Lung (tissue), 12 donors: ENCODE data around the gene BCL11A. TPM values are rescaled to one million over a fixed set of nuclear protein-coding genes. Genes with fewer than 3 reads are reported as not detected.

Experiments
- ATAC-seq: fragments of 200-7000 bp; cut with Tn5 transposase; one replicate; pipeline ENCODE4 v1.9.1; 2020; ENCODE audit warnings: moderate number of reproducible peaks; ENCODE audit not compliant: insufficient read depth, low FRiP score
- DNase-seq, 3 donors: peaks; one replicate each; pipeline ENCODE4 v3.0.0-alpha.2; 2013 to 2017
- H3K27ac ChIP-seq, 2 donors: one replicate each; pipeline ENCODE4 v1.5.1; 2013; ENCODE audit warnings: mild to moderate bottlenecking in 2 of 2, moderate library complexity in 2 of 2, control low read depth in 1 of 2, inconsistent platforms in 1 of 2, low read depth in 1 of 2, low read length in 1 of 2
- H3K27me3 ChIP-seq, 3 donors: one replicate each; pipeline ENCODE4 v1.5.1; 2013; ENCODE audit warnings: low read length in 2 of 3; ENCODE audit not compliant: control insufficient read depth in 3 of 3, insufficient read depth in 3 of 3
- H3K36me3 ChIP-seq, 4 donors: one replicate each; pipeline ENCODE4 v1.5.1; 2013; ENCODE audit warnings: low read length in 4 of 4, mild to moderate bottlenecking in 1 of 4, moderate library complexity in 1 of 4; ENCODE audit not compliant: control insufficient read depth in 4 of 4, insufficient read depth in 4 of 4
- H3K4me1 ChIP-seq, 5 donors: one replicate each; pipeline ENCODE4 v1.5.1; 2013; ENCODE audit warnings: low read length in 5 of 5, mild to moderate bottlenecking in 2 of 5, moderate library complexity in 1 of 5; ENCODE audit not compliant: control insufficient read depth in 5 of 5, insufficient read depth in 5 of 5
- H3K4me3 ChIP-seq: one replicate; pipeline ENCODE4 v1.5.1; 2013; ENCODE audit warnings: mild to moderate bottlenecking, control low read depth, moderate library complexity
- H3K9ac ChIP-seq, 2 donors: one replicate each; pipeline ENCODE4 v1.5.1; 2013; ENCODE audit warnings: low read length in 2 of 2, control low read depth in 1 of 2; ENCODE audit not compliant: insufficient read depth in 1 of 2
- H3K9me3 ChIP-seq, 4 donors: one replicate each; pipeline ENCODE4 v1.5.1; 2013; ENCODE audit warnings: low read length in 3 of 4, mild to moderate bottlenecking in 1 of 4, moderate library complexity in 1 of 4; ENCODE audit not compliant: control insufficient read depth in 4 of 4, insufficient read depth in 3 of 4
- WGBS, 2 donors: extraction: QIAGEN DNeasy Blood & Tissue Kit; methylation state at CpG; one replicate each; pipeline ENCODE4 v1.1.7; 2013; 5-methylcytosine and 5-hydroxymethylcytosine counted together
- polyA plus RNA-seq, 2 donors: library from polyadenylated mRNA; stranded (reverse); fragments of 200-250 nt; gene quantifications; one replicate each; pipeline ENCODE4 v1.2.1, GENCODE V29; 2013
- total RNA-seq, 2 donors: library from RNA; depleted of rRNA in 1 of 2; stranded (reverse); fragments of >200 nt in 1 of 2; gene quantifications; one replicate each; pipeline ENCODE4 v1.2.1, GENCODE V29; 2014 to 2021
- TF ChIP-seq, protein P1 (sequence below): IDR thresholded peaks from 2 replicates; pipeline ENCODE4 v1.5.1; 2012; ENCODE audit warnings: mild to moderate bottlenecking; ENCODE audit errors: control extremely low read depth, extremely low read depth
- donor health status: control.
- donor health status: control.
- donor health status: Bipolar disorder and iron deficiency.
- donor health status: healthy.
- donor health status: DM: yes; HTN: yes; CAD: no.

Gene BCL11A
- total and polyA plus RNA-seq, 4 donors, result 1.5 to 21.1 (median 4.7) TPM

DNA sequence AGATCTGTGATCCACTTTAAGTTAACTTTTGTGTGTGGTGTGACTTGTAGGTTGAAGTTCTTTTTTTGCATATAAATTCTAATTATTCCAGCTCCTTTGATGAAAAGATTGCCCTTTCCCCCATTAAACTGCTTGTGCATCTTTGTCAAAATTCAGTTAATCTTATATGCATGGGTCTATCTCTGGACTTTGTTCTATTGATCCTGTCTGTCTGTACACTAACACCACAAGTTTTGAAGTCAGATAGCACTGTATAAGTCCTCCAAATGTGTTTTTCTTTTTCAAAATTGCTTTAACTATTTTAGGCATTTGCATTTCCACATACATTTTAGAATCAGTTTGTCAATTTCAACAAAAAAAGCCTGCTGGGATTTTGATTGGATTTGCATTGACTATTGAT, 137.6 kb downstream of the BCL11A start:
- Histone ChIP-seq H3K9ac (no peak overlapping the region), H3K27ac (peak overlapping the region in 1 of 2 donors; percentile 46), H3K36me3 (no peaks in the 10 kb centered on the region), H3K27me3 (no peaks in the 10 kb centered on the region), H3K4me1 (peaks cover 0 to 4% (median 0%) of the 10 kb centered on the region in 5 donors), H3K9me3 (peaks cover 0 to 3% (median 0%) of the 10 kb centered on the region in 4 donors), H3K4me3 (no peak overlapping the region)
- DNase-seq, result no peak
- ATAC-seq, result no peak
- TF ChIP-seq, protein P1, sequence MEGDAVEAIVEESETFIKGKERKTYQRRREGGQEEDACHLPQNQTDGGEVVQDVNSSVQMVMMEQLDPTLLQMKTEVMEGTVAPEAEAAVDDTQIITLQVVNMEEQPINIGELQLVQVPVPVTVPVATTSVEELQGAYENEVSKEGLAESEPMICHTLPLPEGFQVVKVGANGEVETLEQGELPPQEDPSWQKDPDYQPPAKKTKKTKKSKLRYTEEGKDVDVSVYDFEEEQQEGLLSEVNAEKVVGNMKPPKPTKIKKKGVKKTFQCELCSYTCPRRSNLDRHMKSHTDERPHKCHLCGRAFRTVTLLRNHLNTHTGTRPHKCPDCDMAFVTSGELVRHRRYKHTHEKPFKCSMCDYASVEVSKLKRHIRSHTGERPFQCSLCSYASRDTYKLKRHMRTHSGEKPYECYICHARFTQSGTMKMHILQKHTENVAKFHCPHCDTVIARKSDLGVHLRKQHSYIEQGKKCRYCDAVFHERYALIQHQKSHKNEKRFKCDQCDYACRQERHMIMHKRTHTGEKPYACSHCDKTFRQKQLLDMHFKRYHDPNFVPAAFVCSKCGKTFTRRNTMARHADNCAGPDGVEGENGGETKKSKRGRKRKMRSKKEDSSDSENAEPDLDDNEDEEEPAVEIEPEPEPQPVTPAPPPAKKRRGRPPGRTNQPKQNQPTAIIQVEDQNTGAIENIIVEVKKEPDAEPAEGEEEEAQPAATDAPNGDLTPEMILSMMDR, result no peak

DNA sequence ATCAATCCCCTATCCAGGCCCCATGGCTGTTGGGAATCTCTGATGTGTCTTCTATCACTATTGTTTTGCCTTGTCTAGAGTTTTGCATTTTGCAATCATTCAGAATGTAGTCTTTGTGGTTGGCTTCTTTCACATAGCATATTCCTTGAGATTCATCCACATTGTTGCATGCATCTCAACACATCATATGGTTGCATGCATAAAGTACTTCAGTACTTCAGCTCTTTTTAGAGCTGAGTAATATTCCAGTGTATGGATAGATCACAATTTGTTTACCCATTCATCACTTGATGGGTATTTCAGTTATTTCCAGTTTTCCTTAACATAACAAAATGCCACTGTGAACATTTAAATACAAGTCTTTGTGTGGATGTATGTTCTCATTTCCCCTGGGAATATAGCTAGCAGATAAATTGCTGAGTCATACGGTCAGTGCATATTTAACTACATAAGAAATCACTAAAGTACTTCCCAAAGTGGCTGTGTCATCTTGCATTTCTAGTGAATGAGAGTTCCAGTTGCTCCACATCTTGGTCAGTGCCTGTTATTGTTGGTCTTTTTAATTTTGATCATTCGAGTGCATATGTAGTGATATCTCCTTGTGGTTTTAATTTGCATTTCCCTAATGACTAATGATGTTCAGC, 138.8 kb downstream of the BCL11A start:
- Histone ChIP-seq H3K27ac (no peak overlapping the region), H3K36me3 (no peaks in the 10 kb centered on the region), H3K27me3 (no peaks in the 10 kb centered on the region), H3K9me3 (peaks cover 0 to 3% (median 0%) of the 10 kb centered on the region in 4 donors), H3K4me1 (peaks cover 0 to 4% (median 0%) of the 10 kb centered on the region in 5 donors), H3K9ac (no peak overlapping the region), H3K4me3 (no peak overlapping the region)
- TF ChIP-seq, protein P1, result no peak
- 78 to 79% methylated on average over 2 of the region's 2 CpGs for WGBS, 2 donors
- ATAC-seq (no peak), DNase-seq (no peak)

DNA sequence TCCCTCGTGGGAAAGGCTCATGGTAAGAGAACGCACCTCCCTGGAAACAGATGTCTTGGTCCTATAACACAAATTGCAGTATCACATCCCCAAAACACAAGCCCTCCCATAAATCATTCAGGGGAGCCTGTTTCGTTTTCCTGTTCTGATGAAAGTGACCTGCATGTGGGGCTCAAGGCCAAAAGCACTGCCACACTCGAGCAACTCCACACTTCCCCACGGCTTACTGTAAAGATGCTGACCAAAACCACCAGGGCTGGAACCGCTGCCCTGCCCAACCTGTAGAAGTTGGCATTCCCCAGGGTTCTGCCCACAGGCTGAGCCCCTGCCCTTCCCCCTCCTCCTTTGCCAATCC, 139.7 kb downstream of the BCL11A start:
- WGBS, 2 donors, result 30 to 64% methylated on average over 6 of the region's 6 CpGs
- no peak for DNase-seq
- no peaks in the 10 kb centered on the region for H3K36me3 ChIP-seq

More for the DNA sequence above, 139.7 kb downstream of the BCL11A start:
- no peak for ATAC-seq
- no peak overlapping the region for H3K9ac ChIP-seq
- TF ChIP-seq, protein P1, result no peak
- peaks cover 0 to 4% (median 0%) of the 10 kb centered on the region in 5 donors for H3K4me1 ChIP-seq
- H3K4me3 ChIP-seq, result no peak overlapping the region
- peaks cover 0 to 3% (median 0%) of the 10 kb centered on the region in 4 donors for H3K9me3 ChIP-seq
- peaks cover 0 to 2% (median 0%) of the 10 kb centered on the region in 3 donors for H3K27me3 ChIP-seq
- no peak overlapping the region for H3K27ac ChIP-seq
